ENCODE data around the gene WBP11. TPM values are rescaled to one million over a fixed set of nuclear protein-coding genes. Genes with fewer than 3 reads are reported as not detected.
A peak's percentile ranks its signal among the peaks of the same experiment; 100 is the strongest.

WBP11 gene
- total and polyA plus RNA-seq, 2 of the 13 experiments (the other 11 are each of a cell fraction or from before 2014, with no cell fraction given): 7.6 to 31.0 TPM

DNA sequence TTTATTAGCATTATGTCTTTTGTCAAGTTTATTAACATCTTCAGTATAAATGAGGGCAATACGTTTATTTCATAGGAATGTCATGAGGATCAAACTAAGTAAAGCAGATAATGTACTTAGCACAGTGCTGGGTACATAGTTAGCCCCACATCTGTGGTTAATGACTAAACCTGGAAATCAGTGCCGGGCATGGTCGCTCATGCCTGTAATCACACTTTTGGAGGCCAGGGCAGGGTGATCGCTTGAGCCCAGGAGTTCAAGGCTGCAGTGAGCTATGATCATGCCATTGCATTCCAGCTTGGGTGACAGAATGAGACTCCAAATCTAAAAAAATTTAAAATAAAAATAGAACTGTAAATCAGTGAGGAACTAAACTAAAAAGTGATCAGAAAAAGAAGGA is 62.1 kb downstream of the WBP11 start:
- Histone ChIP-seq H3K79me2 (ENCODE audit: insufficient read depth, low read length) (no peaks in the 10 kb centered on the region), H3K4me2 (ENCODE audit: low read depth, low read length) (peak overlapping the region; percentile 27), H4K20me1 (ENCODE audit: insufficient read depth, low read length) (no peaks in the 10 kb centered on the region), H3K36me3 (replicated peaks in 1 of 2; ENCODE audit: control insufficient read depth in 1 of 2, insufficient read depth in 2 of 2, low read length in 2 of 2) (no peaks in the 10 kb centered on the region), H3K27ac (ENCODE audit: extremely low read length, insufficient read depth, low read length) (peak overlapping the region; percentile 40), H3K9me3 (ENCODE audit: low read length) (peaks cover 10% of the 10 kb centered on the region), H3K9ac (ENCODE audit: insufficient read depth, low read depth, low read length) (no peak overlapping the region), H3K27me3 (ENCODE audit: control insufficient read depth in 1 of 2, insufficient read depth in 2 of 2, low read length in 2 of 2) (no peaks in the 10 kb centered on the region), H2AFZ (ENCODE audit: low read length) (no peak overlapping the region), H3K4me1 (ENCODE audit: insufficient read depth, low read length) (peaks cover 15% of the 10 kb centered on the region), H3K4me3 (replicated peaks in 1 of 3; ENCODE audit: insufficient read depth in 1 of 3, low read depth in 2 of 3, low read length in 3 of 3) (no peak overlapping the region)
- intact Hi-C loops (cut with micrococcal nuclease; ENCODE audit: unreplicated experiment) (no loop called here), in situ Hi-C loops (cut with HindIII; ENCODE audit: extremely low pct_ligation_motif_present, low pct_unique_long_range_greater_than_20kb) (loop anchor here (25.0 kb wide), 1 partner anchor 471 kb away; the partner anchor contains the start of gene RERG)
- peak; percentile 53 for FAIRE-seq
- 4% methylated on average over 4 of the region's 4 CpGs for WGBS (ENCODE audit: low lambda C conversion rate)
- CTCF ChIA-PET (ENCODE audit: low intra/inter-chr PET ratio, low total read pairs): no interaction called here
- no TSS peak for BruUV-seq (replicated peaks)
- DNase-seq (ENCODE audit: low spot score): peak; percentile 30
- ATAC-seq: peak; percentile 99
- POLR2A ChIA-PET: interaction anchor here (1.0 kb wide), 1 partner anchor 30 kb away, joined by 7 read pairs; a partner anchor contains a TSS
- TF ChIP-seq ZNF670 (CRISPR knock-in tag; IDR thresholded peaks at IDR 0.05; ENCODE audit: borderline replicate concordance) (peak; percentile 27; the same call in 1 of the 2 replicates), NCOA2 (CRISPR knock-in tag; IDR thresholded peaks at IDR 0.05) (peak; percentile 49; the same call in 1 of the 2 replicates), TEAD3 (CRISPR knock-in tag; optimal IDR thresholded peaks at IDR 0.05; ENCODE audit: borderline replicate concordance) (peak; percentile 85), ZMYM4 (CRISPR knock-in tag; IDR thresholded peaks at IDR 0.05) (peak; percentile 90), ZNF619 (CRISPR knock-in tag; IDR thresholded peaks at IDR 0.05) (no peak), MIXL1 (CRISPR knock-in tag; IDR thresholded peaks at IDR 0.05) (peak; percentile 88), RARA (CRISPR knock-in tag; IDR thresholded peaks at IDR 0.05) (peak; percentile 89), SSRP1 (CRISPR knock-in tag; IDR thresholded peaks at IDR 0.05) (no peak), ZNF747 (CRISPR knock-in tag; IDR thresholded peaks at IDR 0.05; ENCODE audit: borderline replicate concordance) (no peak), ZNF841 (CRISPR knock-in tag; IDR thresholded peaks at IDR 0.05; ENCODE audit: borderline replicate concordance) (no peak), FOSL2 (CRISPR knock-in tag; IDR thresholded peaks at IDR 0.05) (peak; percentile 67), TBX2 (CRISPR knock-in tag; IDR thresholded peaks at IDR 0.05; ENCODE audit: borderline replicate concordance) (peak; percentile 76; the same call in 1 of the 2 replicates), ONECUT2 (CRISPR knock-in tag; IDR thresholded peaks at IDR 0.05) (peak; percentile 94), HOXA5 (CRISPR knock-in tag; IDR thresholded peaks at IDR 0.05) (peak; percentile 66; the same call in 1 of the 2 replicates), PITX1 (CRISPR knock-in tag; IDR thresholded peaks at IDR 0.05) (peak; percentile 50), IRF2 (CRISPR knock-in tag; IDR thresholded peaks at IDR 0.05) (peak; percentile 41; the same call in 1 of the 2 replicates), ZBTB7A (CRISPR knock-in tag; IDR thresholded peaks at IDR 0.05) (no peak)
- TF ChIP-seq, protein P1, sequence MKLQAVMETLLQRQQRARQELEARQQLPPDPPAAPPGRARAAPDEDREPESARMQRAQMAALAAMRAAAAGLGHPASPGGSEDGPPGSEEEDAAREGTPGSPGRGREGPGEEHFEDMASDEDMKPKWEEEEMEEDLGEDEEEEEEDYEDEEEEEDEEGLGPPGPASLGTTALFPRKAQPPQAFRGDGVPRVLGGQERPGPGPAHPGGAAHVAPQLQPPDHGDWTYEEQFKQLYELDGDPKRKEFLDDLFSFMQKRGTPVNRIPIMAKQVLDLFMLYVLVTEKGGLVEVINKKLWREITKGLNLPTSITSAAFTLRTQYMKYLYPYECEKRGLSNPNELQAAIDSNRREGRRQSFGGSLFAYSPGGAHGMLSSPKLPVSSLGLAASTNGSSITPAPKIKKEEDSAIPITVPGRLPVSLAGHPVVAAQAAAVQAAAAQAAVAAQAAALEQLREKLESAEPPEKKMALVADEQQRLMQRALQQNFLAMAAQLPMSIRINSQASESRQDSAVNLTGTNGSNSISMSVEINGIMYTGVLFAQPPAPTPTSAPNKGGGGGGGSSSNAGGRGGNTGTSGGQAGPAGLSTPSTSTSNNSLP (IDR thresholded peaks at IDR 0.05; ENCODE audit: low read depth, low read length): peak; percentile 50; the same call in 1 of the 2 replicates
- TF ChIP-seq, protein P2, sequence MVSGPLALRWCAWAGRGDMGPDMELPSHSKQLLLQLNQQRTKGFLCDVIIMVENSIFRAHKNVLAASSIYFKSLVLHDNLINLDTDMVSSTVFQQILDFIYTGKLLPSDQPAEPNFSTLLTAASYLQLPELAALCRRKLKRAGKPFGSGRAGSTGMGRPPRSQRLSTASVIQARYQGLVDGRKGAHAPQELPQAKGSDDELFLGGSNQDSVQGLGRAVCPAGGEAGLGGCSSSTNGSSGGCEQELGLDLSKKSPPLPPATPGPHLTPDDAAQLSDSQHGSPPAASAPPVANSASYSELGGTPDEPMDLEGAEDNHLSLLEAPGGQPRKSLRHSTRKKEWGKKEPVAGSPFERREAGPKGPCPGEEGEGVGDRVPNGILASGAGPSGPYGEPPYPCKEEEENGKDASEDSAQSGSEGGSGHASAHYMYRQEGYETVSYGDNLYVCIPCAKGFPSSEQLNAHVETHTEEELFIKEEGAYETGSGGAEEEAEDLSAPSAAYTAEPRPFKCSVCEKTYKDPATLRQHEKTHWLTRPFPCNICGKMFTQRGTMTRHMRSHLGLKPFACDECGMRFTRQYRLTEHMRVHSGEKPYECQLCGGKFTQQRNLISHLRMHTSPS (CRISPR knock-in tag; IDR thresholded peaks at IDR 0.05; ENCODE audit: low read depth): peak; percentile 45; the same call in 1 of the 2 replicates
- TF ChIP-seq, protein P3, sequence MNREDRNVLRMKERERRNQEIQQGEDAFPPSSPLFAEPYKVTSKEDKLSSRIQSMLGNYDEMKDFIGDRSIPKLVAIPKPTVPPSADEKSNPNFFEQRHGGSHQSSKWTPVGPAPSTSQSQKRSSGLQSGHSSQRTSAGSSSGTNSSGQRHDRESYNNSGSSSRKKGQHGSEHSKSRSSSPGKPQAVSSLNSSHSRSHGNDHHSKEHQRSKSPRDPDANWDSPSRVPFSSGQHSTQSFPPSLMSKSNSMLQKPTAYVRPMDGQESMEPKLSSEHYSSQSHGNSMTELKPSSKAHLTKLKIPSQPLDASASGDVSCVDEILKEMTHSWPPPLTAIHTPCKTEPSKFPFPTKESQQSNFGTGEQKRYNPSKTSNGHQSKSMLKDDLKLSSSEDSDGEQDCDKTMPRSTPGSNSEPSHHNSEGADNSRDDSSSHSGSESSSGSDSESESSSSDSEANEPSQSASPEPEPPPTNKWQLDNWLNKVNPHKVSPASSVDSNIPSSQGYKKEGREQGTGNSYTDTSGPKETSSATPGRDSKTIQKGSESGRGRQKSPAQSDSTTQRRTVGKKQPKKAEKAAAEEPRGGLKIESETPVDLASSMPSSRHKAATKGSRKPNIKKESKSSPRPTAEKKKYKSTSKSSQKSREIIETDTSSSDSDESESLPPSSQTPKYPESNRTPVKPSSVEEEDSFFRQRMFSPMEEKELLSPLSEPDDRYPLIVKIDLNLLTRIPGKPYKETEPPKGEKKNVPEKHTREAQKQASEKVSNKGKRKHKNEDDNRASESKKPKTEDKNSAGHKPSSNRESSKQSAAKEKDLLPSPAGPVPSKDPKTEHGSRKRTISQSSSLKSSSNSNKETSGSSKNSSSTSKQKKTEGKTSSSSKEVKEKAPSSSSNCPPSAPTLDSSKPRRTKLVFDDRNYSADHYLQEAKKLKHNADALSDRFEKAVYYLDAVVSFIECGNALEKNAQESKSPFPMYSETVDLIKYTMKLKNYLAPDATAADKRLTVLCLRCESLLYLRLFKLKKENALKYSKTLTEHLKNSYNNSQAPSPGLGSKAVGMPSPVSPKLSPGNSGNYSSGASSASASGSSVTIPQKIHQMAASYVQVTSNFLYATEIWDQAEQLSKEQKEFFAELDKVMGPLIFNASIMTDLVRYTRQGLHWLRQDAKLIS (CRISPR knock-in tag; IDR thresholded peaks at IDR 0.05): no peak
